CD14-positive monocyte (primary cell): ENCODE data around the gene TNIK. TPM values are rescaled to one million over a fixed set of nuclear protein-coding genes. Genes with fewer than 3 reads are reported as not detected.

Experiments used
- DNase-seq, 3 donors: peaks; one replicate each; pipeline ENCODE4 v3.0.0-alpha.2; 2011 to 2022
- H2AFZ ChIP-seq: 2 replicates; pipeline ENCODE4 v1.6.0; 2012; ENCODE audit warnings: mild to moderate bottlenecking, low read depth, low read length, inconsistent platforms; ENCODE audit not compliant: insufficient read depth, poor library complexity, severe bottlenecking
- H3K27ac ChIP-seq, 2 donors: 1 replicate in 1 of 2; 2 replicates in 1 of 2; pipeline ENCODE4 v1.5.1; 2012 to 2013; ENCODE audit warnings: low read length in 2 of 2, control low read depth in 1 of 2, inconsistent platforms in 1 of 2, low read depth in 1 of 2, mild to moderate bottlenecking in 1 of 2
- H3K27me3 ChIP-seq, 2 donors: one replicate each; pipeline versions ENCODE4 v1.6.0 to v1.6.1; 2011 to 2013; ENCODE audit warnings: low read length in 2 of 2; ENCODE audit not compliant: control insufficient read depth in 2 of 2, insufficient read depth in 2 of 2
- H3K36me3 ChIP-seq, 2 donors: replicated peaks in 1 of 2; 1 replicate in 1 of 2; 2 replicates in 1 of 2; pipeline versions ENCODE4 v1.5.1 to v1.6.1; 2012 to 2013; ENCODE audit warnings: low read length in 2 of 2, control low read depth in 1 of 2, inconsistent platforms in 1 of 2, mild to moderate bottlenecking in 1 of 2; ENCODE audit not compliant: insufficient read depth in 2 of 2, control insufficient read depth in 1 of 2
- H3K4me1 ChIP-seq, 2 donors: 1 replicate in 1 of 2; 2 replicates in 1 of 2; pipeline versions ENCODE4 v1.5.1 to v1.6.1; 2012 to 2013; ENCODE audit warnings: low read length in 2 of 2, control low read depth in 1 of 2, inconsistent platforms in 1 of 2, mild to moderate bottlenecking in 1 of 2, moderate library complexity in 1 of 2; ENCODE audit not compliant: insufficient read depth in 2 of 2, control insufficient read depth in 1 of 2
- H3K4me2 ChIP-seq: replicated peaks from 2 replicates; pipeline ENCODE3; 2012; ENCODE audit warnings: low read length, moderate library complexity, mild to moderate bottlenecking; ENCODE audit not compliant: poor library complexity, severe bottlenecking; ENCODE audit errors: extremely low read depth
- H3K4me3 ChIP-seq, 3 experiments: fragments of 200-600 bp in 1 of 3; sonication (generic) in 1 of 3; replicated peaks in 1 of 3; 1 replicate in 2 of 3; 2 replicates in 1 of 3; pipeline ENCODE4 v1.5.1; 2011 to 2013; ENCODE audit warnings: low read length in 3 of 3, mild to moderate bottlenecking in 3 of 3, control low read depth in 2 of 3, low read depth in 2 of 3, inconsistent platforms in 1 of 3, moderate library complexity in 1 of 3
- H3K79me2 ChIP-seq: 2 replicates; pipeline ENCODE4 v1.6.0; 2012; ENCODE audit warnings: mild to moderate bottlenecking, control low read depth, inconsistent platforms, low read length, moderate library complexity; ENCODE audit not compliant: insufficient read depth
- H3K9ac ChIP-seq: 2 replicates; pipeline ENCODE4 v1.6.0; 2017; ENCODE audit warnings: low read length, mild to moderate bottlenecking; ENCODE audit not compliant: insufficient read depth, poor library complexity, severe bottlenecking
- H3K9me3 ChIP-seq, 2 donors: replicated peaks in 1 of 2; 1 replicate in 1 of 2; 2 replicates in 1 of 2; pipeline versions ENCODE4 v1.5.1 to v1.6.1; 2012 to 2013; ENCODE audit warnings: low read length in 2 of 2, control low read depth in 1 of 2; ENCODE audit not compliant: control insufficient read depth in 1 of 2, insufficient read depth in 1 of 2
- H4K20me1 ChIP-seq: 2 replicates; pipeline ENCODE4 v1.6.0; 2012; ENCODE audit warnings: mild to moderate bottlenecking, low read length, control low read depth, moderate library complexity; ENCODE audit not compliant: insufficient read depth
- H3K27ac Mint-ChIP-seq, 7 donors: one replicate each; pipeline ENCODE4 v1.8.0; 2020; ENCODE audit warnings: mild to moderate bottlenecking in 7 of 7, mixed read lengths in 7 of 7, moderate library complexity in 6 of 7, inconsistent platforms in 2 of 7
- H3K27me3 Mint-ChIP-seq, 3 donors: one replicate each; pipeline ENCODE4 v1.8.0; 2021 to 2022; ENCODE audit warnings: low read depth in 3 of 3, mild to moderate bottlenecking in 3 of 3, mixed read lengths in 3 of 3, moderate library complexity in 3 of 3, inconsistent platforms in 1 of 3
- H3K36me3 Mint-ChIP-seq, 2 donors: one replicate each; pipeline ENCODE4 v1.8.0; 2020; ENCODE audit warnings: mixed read lengths in 2 of 2, inconsistent platforms in 1 of 2, mild to moderate bottlenecking in 1 of 2
- H3K4me1 Mint-ChIP-seq: one replicate; pipeline ENCODE4 v1.8.0; 2020; ENCODE audit warnings: mild to moderate bottlenecking, mixed read lengths
- H3K4me3 Mint-ChIP-seq, 2 donors: one replicate each; pipeline ENCODE4 v1.8.0; 2020; ENCODE audit warnings: mild to moderate bottlenecking in 2 of 2, mixed read lengths in 2 of 2, moderate library complexity in 1 of 2
- H3K9me3 Mint-ChIP-seq, 7 donors: one replicate each; pipeline ENCODE4 v1.8.0; 2020 to 2022; ENCODE audit warnings: mixed read lengths in 7 of 7, mild to moderate bottlenecking in 6 of 7, moderate library complexity in 6 of 7, inconsistent platforms in 2 of 7
- WGBS: methylation state at CpG from one replicate; pipeline ENCODE4 v1.1.5; 2013; ENCODE audit warnings: missing lambda C conversion rate; ENCODE audit not compliant: insufficient coverage; 5-methylcytosine and 5-hydroxymethylcytosine counted together
- intact Hi-C, 2 donors: fragments of 100-400 bp; cut with micrococcal nuclease; formaldehyde crosslinking; loops; one replicate each; pipeline versions ENCODE4 v1.15.0 to v1.15.1; 2023
- polyA plus RNA-seq, 3 donors: library from polyadenylated mRNA; depleted of rRNA in 1 of 3; unstranded in 2 of 3; stranded (reverse) in 1 of 3; fragments of 300-500 nt in 2 of 3; fragments of >200 nt in 1 of 3; fragmentation: Illumina TruSeq in 2 of 3; gene quantifications; 1 replicate in 2 of 3; 2 replicates in 1 of 3; pipeline ENCODE4 v1.2.3, GENCODE V29; 2012 to 2021
- TF ChIP-seq, protein P1 (sequence below): fragments of 200-600 bp; IDR thresholded peaks from one replicate; pipeline ENCODE4 v1.8.0; 2022; ENCODE audit warnings: antibody characterized with exemption, mild to moderate bottlenecking

Gene TNIK
- polyA plus RNA-seq, 3 donors: 0.36 to 1.8 (median 0.75) TPM

DNA sequence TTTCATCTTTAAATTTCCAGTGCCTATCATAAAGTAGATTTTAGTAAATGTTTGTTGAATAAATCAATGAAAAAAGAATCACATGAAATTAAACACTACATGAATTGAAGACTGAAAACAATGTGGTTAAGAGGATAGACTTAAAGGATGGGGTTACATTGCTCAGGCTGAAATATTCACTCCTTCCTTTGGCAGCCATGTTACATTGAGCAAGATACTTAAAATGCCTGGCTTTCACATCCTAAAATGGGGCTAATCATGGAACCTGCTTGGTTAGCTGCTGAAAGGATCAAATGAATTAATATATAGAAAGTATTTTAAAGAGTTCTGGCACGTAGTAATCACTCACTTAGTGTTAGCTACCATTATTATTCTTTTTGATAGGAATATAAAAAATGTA lies 236.8 kb downstream of the TNIK start:
- no peak overlapping the region for H2AFZ ChIP-seq
- no peaks in the 10 kb centered on the region for H3K36me3 ChIP-seq
- H3K79me2 ChIP-seq: no peaks in the 10 kb centered on the region
- H3K4me2 ChIP-seq: no peak overlapping the region
- no peak overlapping the region for H3K9ac ChIP-seq
- H4K20me1 ChIP-seq: no peaks in the 10 kb centered on the region
- H3K27me3 ChIP-seq: no peaks in the 10 kb centered on the region
- TF ChIP-seq, protein P1, sequence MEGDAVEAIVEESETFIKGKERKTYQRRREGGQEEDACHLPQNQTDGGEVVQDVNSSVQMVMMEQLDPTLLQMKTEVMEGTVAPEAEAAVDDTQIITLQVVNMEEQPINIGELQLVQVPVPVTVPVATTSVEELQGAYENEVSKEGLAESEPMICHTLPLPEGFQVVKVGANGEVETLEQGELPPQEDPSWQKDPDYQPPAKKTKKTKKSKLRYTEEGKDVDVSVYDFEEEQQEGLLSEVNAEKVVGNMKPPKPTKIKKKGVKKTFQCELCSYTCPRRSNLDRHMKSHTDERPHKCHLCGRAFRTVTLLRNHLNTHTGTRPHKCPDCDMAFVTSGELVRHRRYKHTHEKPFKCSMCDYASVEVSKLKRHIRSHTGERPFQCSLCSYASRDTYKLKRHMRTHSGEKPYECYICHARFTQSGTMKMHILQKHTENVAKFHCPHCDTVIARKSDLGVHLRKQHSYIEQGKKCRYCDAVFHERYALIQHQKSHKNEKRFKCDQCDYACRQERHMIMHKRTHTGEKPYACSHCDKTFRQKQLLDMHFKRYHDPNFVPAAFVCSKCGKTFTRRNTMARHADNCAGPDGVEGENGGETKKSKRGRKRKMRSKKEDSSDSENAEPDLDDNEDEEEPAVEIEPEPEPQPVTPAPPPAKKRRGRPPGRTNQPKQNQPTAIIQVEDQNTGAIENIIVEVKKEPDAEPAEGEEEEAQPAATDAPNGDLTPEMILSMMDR: no peak
- Mint-ChIP-seq H3K27me3 (no peaks in the 10 kb centered on the region), H3K36me3 (no peaks in the 10 kb centered on the region), H3K9me3 (peaks cover 0 to 8% (median 4%) of the 10 kb centered on the region in 7 donors), H3K4me1 (no peaks in the 10 kb centered on the region), H3K27ac (no peak overlapping the region), H3K4me3 (no peak overlapping the region)
- no peak overlapping the region for H3K4me3 ChIP-seq
- H3K27ac ChIP-seq: no peak overlapping the region
- intact Hi-C loops: no loop called here
- whole genome bisulfite sequencing: no CpG with 5 or more reads among the region's 1 CpG
- peaks cover 0 to 5% of the 10 kb centered on the region in 2 donors for H3K9me3 ChIP-seq
- no peak for DNase-seq
- H3K4me1 ChIP-seq: no peaks in the 10 kb centered on the region

DNA sequence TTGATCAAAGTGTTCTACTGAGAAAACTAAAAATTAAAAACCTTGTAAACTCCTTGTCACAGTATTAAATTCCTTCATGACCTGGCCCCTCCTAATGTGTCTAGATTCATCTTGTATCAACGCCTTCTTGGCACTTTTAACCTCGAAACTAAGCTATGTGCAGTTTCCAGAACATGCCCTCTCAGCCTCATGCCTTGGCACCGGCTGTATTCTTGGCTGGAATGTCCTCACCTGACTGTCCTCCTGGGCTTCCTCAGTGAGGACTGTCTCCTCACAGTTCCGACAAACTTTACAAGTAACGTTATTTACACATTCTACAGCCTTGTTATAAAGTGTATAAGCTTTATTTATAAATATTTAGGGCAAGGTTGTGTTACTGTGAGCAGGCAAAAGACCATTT lies 237.2 kb downstream of the TNIK start:
- H2AFZ ChIP-seq: no peak overlapping the region
- WGBS: 93% methylated on average over 3 of the region's 5 CpGs
- no peaks in the 10 kb centered on the region for H3K27me3 Mint-ChIP-seq
- intact Hi-C loops: no loop called here
- no peak overlapping the region for H3K27ac ChIP-seq
- H3K27me3 ChIP-seq: no peaks in the 10 kb centered on the region
- peaks cover 0 to 5% of the 10 kb centered on the region in 2 donors for H3K9me3 ChIP-seq
- H3K4me1 ChIP-seq: no peaks in the 10 kb centered on the region
- no peaks in the 10 kb centered on the region for H4K20me1 ChIP-seq
- no peak overlapping the region for H3K4me3 ChIP-seq
- peaks cover 0 to 8% (median 4%) of the 10 kb centered on the region in 7 donors for H3K9me3 Mint-ChIP-seq
- TF ChIP-seq, protein P1: no peak
- H3K36me3 ChIP-seq: no peaks in the 10 kb centered on the region
- no peak overlapping the region for H3K9ac ChIP-seq
- no peak overlapping the region for H3K4me2 ChIP-seq
- no peaks in the 10 kb centered on the region for H3K36me3 Mint-ChIP-seq
- no peaks in the 10 kb centered on the region for H3K79me2 ChIP-seq
- H3K4me3 Mint-ChIP-seq: no peak overlapping the region
- no peak for DNase-seq
- H3K27ac Mint-ChIP-seq: no peak overlapping the region
- H3K4me1 Mint-ChIP-seq: no peaks in the 10 kb centered on the region
